CD4-positive, alpha-beta T cell (primary cell): ENCODE results near the gene TNS3. TPM values are rescaled to one million over a fixed set of nuclear protein-coding genes. Genes with fewer than 3 reads are reported as not detected.

Source experiments
- ATAC-seq: fragments of 200-7000 bp; cut with Tn5 transposase; one replicate; pipeline ENCODE4 v1.10.0; 2022; ENCODE audit warnings: mild to moderate bottlenecking; ENCODE audit not compliant: poor library complexity
- CTCF ChIA-PET: fragments of 350-600 bp; sonication (Branson Sonifier 250); formaldehyde crosslinking; loops from one replicate; lab custom pipeline; 2021; ENCODE audit warnings: antibody characterized with exemption, inconsistent platforms; lab: Charles Lee
- POLR2A ChIA-PET: fragments of 350-600 bp; sonication (Branson Sonifier 250); formaldehyde crosslinking; loops from one replicate; lab custom pipeline; 2021; ENCODE audit warnings: antibody characterized with exemption, inconsistent platforms; lab: Charles Lee
- DNase-seq, 14 experiments: peaks; one replicate each; pipeline ENCODE4 v3.0.0-alpha.2; 2013 to 2020; ENCODE audit warnings: mixed read lengths in 2 of 14
- H3K27ac ChIP-seq, 2 donors: one replicate each; pipeline versions ENCODE4 v1.5.1 to v1.7.0; 2013; ENCODE audit warnings: low read length in 2 of 2, low read depth in 1 of 2, mild to moderate bottlenecking in 1 of 2
- H3K27me3 ChIP-seq, 2 experiments: 1 replicate in 1 of 2; 2 replicates in 1 of 2; pipeline versions ENCODE4 v1.6.1 to v1.7.0; 2013; ENCODE audit warnings: low read length in 2 of 2, control low read depth in 1 of 2, mild to moderate bottlenecking in 1 of 2, moderate library complexity in 1 of 2; ENCODE audit not compliant: insufficient read depth in 2 of 2, control insufficient read depth in 1 of 2
- H3K36me3 ChIP-seq: one replicate; pipeline ENCODE4 v1.6.1; 2013; ENCODE audit warnings: low read length, control low read depth; ENCODE audit not compliant: insufficient read depth
- H3K4me1 ChIP-seq: one replicate; pipeline ENCODE4 v1.6.1; 2013; ENCODE audit warnings: low read length, control low read depth; ENCODE audit not compliant: insufficient read depth
- H3K4me3 ChIP-seq: one replicate; pipeline ENCODE4 v1.5.1; 2013; ENCODE audit warnings: mild to moderate bottlenecking, low read length, moderate library complexity
- H3K9me3 ChIP-seq, 2 experiments: 1 replicate in 1 of 2; 2 replicates in 1 of 2; pipeline versions ENCODE4 v1.6.1 to v1.7.0; 2013; ENCODE audit warnings: low read length in 2 of 2, mild to moderate bottlenecking in 2 of 2, control low read depth in 1 of 2, moderate library complexity in 1 of 2; ENCODE audit not compliant: control insufficient read depth in 1 of 2, insufficient read depth in 1 of 2
- H3K27ac Mint-ChIP-seq: one replicate; pipeline ENCODE4 v1.8.0; 2020; ENCODE audit warnings: mixed read lengths
- H3K27me3 Mint-ChIP-seq: one replicate; pipeline ENCODE4 v1.8.0; 2021; ENCODE audit warnings: mixed read lengths
- H3K36me3 Mint-ChIP-seq: one replicate; pipeline ENCODE4 v1.8.0; 2021; ENCODE audit warnings: low read depth, mixed read lengths
- H3K4me1 Mint-ChIP-seq: one replicate; pipeline ENCODE4 v1.8.0; 2021; ENCODE audit warnings: low read depth, mixed read lengths
- H3K4me3 Mint-ChIP-seq: one replicate; pipeline ENCODE4 v1.8.0; 2020; ENCODE audit warnings: mild to moderate bottlenecking, mixed read lengths
- H3K9me3 Mint-ChIP-seq: one replicate; pipeline ENCODE4 v1.8.0; 2020; ENCODE audit warnings: mixed read lengths
- intact Hi-C, 2 experiments: fragments of 100-400 bp; cut with DNase I in 1 of 2; cut with micrococcal nuclease in 1 of 2; formaldehyde crosslinking; loops; one replicate each; pipeline versions ENCODE4 v1.15.1 to v1.9.0; 2023 to 2025; cut with DNase I, micrococcal nuclease
- total RNA-seq, 174 experiments: library from RNA in 2 of 174; stranded (reverse) in 2 of 174; gene quantifications; one replicate each; pipeline ENCODE4 v1.2.3 and lab custom pipeline; 2021 to 2026
- TF ChIP-seq, protein P1 (sequence below): fragments of 200-600 bp; IDR thresholded peaks from one replicate; pipeline ENCODE4 v1.8.0; 2022; ENCODE audit warnings: antibody characterized with exemption, mild to moderate bottlenecking

TNS3 gene
- total RNA-seq, 2 experiments from 2014 or later: 0.16 to 0.47 TPM

DNA sequence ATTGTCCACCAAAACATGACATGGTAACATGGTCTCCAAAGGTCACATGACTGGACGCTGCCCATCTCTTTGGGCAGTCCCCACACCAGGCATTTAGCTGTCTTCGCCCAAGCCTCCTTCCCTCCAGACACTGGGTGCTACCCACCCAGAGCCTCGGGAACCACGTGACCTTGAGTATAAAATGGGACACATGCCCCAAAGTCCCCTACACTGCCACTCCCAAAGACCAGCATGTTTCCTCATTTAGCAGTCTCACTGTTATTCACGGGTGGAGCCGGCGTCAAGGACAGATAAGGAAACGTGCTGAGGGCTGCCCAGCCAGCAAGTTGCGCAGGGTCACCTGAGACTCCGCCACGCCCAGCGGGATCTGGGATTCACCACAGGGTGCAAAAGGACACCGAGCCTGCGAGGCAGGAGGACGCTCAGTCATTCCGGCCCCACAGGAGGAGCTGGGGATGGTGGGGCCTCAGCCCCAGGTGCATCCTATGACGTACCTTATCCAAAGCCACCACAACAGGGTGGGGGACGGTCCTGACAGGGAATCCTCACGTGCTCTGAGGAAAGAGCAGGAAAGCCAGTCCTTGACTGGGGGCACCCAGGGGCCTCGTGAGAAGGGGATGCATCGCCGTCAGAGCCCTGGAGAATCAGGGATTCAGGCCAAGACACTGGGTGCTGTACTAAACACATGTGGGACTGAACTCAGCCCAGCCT is 226.9 kb downstream of the TNS3 start:
- POLR2A ChIA-PET: no interaction called here
- intact Hi-C loops: no loop called here
- Mint-ChIP-seq H3K4me3 (no peak overlapping the region), H3K36me3 (no peaks in the 10 kb centered on the region), H3K27me3 (no peaks in the 10 kb centered on the region), H3K4me1 (no peaks in the 10 kb centered on the region), H3K9me3 (no peaks in the 10 kb centered on the region), H3K27ac (no peak overlapping the region)
- ATAC-seq (no peak), DNase-seq (no peak)
- Histone ChIP-seq H3K4me1 (no peaks in the 10 kb centered on the region), H3K4me3 (no peak overlapping the region), H3K27me3 (no peaks in the 10 kb centered on the region), H3K36me3 (no peaks in the 10 kb centered on the region), H3K9me3 (peaks cover 0 to 8% of the 10 kb centered on the region in 2 experiments), H3K27ac (no peak overlapping the region)
- CTCF ChIA-PET: no interaction called here
- TF ChIP-seq, protein P1, sequence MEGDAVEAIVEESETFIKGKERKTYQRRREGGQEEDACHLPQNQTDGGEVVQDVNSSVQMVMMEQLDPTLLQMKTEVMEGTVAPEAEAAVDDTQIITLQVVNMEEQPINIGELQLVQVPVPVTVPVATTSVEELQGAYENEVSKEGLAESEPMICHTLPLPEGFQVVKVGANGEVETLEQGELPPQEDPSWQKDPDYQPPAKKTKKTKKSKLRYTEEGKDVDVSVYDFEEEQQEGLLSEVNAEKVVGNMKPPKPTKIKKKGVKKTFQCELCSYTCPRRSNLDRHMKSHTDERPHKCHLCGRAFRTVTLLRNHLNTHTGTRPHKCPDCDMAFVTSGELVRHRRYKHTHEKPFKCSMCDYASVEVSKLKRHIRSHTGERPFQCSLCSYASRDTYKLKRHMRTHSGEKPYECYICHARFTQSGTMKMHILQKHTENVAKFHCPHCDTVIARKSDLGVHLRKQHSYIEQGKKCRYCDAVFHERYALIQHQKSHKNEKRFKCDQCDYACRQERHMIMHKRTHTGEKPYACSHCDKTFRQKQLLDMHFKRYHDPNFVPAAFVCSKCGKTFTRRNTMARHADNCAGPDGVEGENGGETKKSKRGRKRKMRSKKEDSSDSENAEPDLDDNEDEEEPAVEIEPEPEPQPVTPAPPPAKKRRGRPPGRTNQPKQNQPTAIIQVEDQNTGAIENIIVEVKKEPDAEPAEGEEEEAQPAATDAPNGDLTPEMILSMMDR: no peak

DNA sequence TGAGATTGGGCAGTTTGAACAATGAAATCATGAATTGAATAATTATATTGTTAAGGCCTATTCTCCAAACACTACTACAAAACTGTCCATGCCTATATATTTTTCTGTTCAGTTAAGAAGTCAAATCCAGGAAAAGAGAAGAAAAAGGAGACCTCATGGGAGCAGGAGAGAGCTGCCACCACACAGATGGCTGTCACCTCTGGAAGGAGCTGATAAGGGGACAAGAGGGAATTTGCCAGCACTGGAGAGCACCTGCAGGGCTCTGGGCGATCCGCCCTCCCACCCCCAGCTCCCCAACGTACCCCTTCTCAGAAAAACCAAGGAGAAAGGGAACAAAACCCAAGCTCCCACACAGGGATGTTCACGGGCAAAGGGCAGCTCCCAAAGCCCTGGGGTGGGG is 227.8 kb downstream of the TNS3 start:
- DNase-seq (no peak), ATAC-seq (no peak)
- Mint-ChIP-seq H3K4me3 (no peak overlapping the region), H3K4me1 (no peaks in the 10 kb centered on the region), H3K27me3 (no peaks in the 10 kb centered on the region), H3K36me3 (no peaks in the 10 kb centered on the region), H3K27ac (no peak overlapping the region), H3K9me3 (no peaks in the 10 kb centered on the region)
- Histone ChIP-seq H3K4me3 (no peak overlapping the region), H3K27me3 (no peaks in the 10 kb centered on the region), H3K27ac (no peak overlapping the region), H3K9me3 (peaks cover 0 to 8% of the 10 kb centered on the region in 2 experiments), H3K4me1 (no peaks in the 10 kb centered on the region), H3K36me3 (no peaks in the 10 kb centered on the region)
- TF ChIP-seq, protein P1: no peak
- ChIA-PET CTCF (no interaction called here), POLR2A (no interaction called here)
- intact Hi-C loops: no loop called here

DNA sequence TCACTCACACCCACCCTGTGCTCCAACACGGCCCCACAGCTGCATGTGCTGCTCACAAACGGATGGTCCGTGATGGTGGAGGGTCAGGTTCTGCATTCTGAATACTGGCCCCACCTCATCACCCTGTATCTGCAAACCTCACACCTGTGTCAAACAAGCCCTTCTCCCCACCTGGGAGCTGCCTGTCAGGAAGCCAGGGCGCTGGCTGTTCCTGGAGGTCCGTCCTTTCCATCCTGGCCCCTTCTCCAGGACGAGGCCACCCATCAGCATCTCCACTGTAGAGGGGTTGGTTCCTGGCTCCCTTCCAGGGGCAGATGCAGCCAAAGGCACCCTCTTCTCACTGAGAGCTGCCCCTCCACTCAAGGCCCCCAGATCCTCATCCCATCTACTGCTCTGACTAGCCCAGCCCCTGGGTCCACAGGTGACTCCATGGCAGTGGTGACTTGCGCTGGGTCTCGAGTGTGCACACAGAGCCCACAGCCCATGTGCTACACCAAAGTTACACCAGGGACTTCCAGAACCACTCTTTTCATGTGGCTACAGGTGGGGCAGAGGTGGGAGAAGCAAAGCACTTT is 229.4 kb downstream of the TNS3 start:
- H3K27ac ChIP-seq: no peak overlapping the region
- intact Hi-C loops: no loop called here
- no peak overlapping the region for H3K27ac Mint-ChIP-seq
- no peaks in the 10 kb centered on the region for H3K4me1 Mint-ChIP-seq
- H3K4me3 ChIP-seq: no peak overlapping the region
- ChIA-PET CTCF (no interaction called here), POLR2A (no interaction called here)
- H3K27me3 Mint-ChIP-seq: no peaks in the 10 kb centered on the region
- H3K4me1 ChIP-seq: no peaks in the 10 kb centered on the region
- TF ChIP-seq, protein P1: no peak
- H3K9me3 ChIP-seq: peaks cover 0 to 8% of the 10 kb centered on the region in 2 experiments
- no peak overlapping the region for H3K4me3 Mint-ChIP-seq
- no peaks in the 10 kb centered on the region for H3K9me3 Mint-ChIP-seq
- no peaks in the 10 kb centered on the region for H3K36me3 ChIP-seq
- no peaks in the 10 kb centered on the region for H3K27me3 ChIP-seq
- no peaks in the 10 kb centered on the region for H3K36me3 Mint-ChIP-seq
- DNase-seq (no peak), ATAC-seq (no peak)
